ENCODE results near the gene WHRN.

GRCh38 chr9:114362394-114362793 lies 142.9 kb downstream of the WHRN start:
- TF ChIP-seq POLR2AphosphoS5 (IDR thresholded peaks at IDR 0.05; ENCODE audit: low read depth, low read length) (no peak), POLR2A (IDR thresholded peaks at IDR 0.05; ENCODE audit: low read depth, low read length) (no peak), TAF1 (IDR thresholded peaks at IDR 0.05; ENCODE audit: borderline replicate concordance, low read depth, low read length) (no peak)

All from GM12892 (cell line).